Uterus (tissue), 2 donors: ENCODE measurements around the gene MRPS6.

Experiments used
- CTCF ChIP-seq, 4 experiments: fragments of 200-600 bp in 2 of 4; fragments of 450-650 bp in 2 of 4; sonication (generic) in 2 of 4; IDR thresholded peaks; one replicate each; pipeline ENCODE4 v1.5.1; 2016 to 2019; ENCODE audit warnings: antibody characterized with exemption in 4 of 4, mild to moderate bottlenecking in 2 of 4, moderate library complexity in 1 of 4
- POLR2A ChIP-seq, 2 donors: fragments of 450-650 bp; IDR thresholded peaks; one replicate each; pipeline ENCODE4 v1.6.1; 2016; ENCODE audit warnings: antibody characterized with exemption in 2 of 2, mild to moderate bottlenecking in 1 of 2, moderate library complexity in 1 of 2

- TF ChIP-seq CTCF (IDR thresholded peaks at IDR 0.05): no peak
- TF ChIP-seq POLR2A (IDR thresholded peaks at IDR 0.05): no peak
Observed at GRCh38 chr21:34120867-34121266, 47.5 kb downstream of the MRPS6 start.
